ENCODE results near the gene FOXN3. TPM values are rescaled to one million over a fixed set of nuclear protein-coding genes. Genes with fewer than 3 reads are reported as not detected.

Gene FOXN3
- polyA plus RNA-seq, 1 donor (not counting 4 experiments of a cell fraction or from before 2014, with no cell fraction given): 10.2 TPM

DNA sequence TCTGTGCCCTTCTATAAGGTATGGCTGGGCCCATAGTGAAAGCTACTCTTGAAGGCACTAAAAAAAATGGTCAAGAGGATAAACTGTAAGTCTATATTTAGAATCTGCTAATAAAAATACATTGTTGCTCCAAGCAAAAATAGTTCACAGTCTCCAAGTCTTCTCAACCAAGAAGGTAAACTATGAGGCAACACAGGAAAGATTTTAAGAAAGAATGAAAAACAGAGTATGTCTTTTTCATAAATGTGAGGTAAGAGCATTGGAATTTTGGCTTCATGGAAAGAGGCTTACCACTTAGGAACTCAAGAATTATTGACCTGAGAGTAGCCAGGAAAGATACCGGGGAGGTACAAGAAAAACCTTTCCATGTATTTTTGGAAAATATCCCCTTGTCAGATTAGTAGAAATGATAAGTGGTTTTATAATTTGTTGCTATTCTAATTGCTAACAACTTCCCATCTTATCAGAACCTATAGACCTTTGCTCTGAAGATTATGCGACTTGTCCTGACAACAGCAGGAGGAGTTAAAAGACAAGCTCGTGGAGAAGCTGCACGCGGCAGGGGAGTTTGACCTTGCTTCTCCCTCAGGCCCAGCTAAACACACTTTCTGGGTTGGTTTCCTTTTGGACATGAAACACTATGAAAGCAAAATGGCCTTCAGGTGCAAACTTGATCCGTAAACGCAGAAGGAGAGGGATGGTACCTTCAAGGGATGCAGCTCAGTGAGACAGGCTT, 238.1 kb downstream of the FOXN3 start:
- H2AFZ ChIP-seq (ENCODE audit: control insufficient read depth, low read length): no peak overlapping the region
- no peak for FAIRE-seq
- TF ChIP-seq, protein P1, sequence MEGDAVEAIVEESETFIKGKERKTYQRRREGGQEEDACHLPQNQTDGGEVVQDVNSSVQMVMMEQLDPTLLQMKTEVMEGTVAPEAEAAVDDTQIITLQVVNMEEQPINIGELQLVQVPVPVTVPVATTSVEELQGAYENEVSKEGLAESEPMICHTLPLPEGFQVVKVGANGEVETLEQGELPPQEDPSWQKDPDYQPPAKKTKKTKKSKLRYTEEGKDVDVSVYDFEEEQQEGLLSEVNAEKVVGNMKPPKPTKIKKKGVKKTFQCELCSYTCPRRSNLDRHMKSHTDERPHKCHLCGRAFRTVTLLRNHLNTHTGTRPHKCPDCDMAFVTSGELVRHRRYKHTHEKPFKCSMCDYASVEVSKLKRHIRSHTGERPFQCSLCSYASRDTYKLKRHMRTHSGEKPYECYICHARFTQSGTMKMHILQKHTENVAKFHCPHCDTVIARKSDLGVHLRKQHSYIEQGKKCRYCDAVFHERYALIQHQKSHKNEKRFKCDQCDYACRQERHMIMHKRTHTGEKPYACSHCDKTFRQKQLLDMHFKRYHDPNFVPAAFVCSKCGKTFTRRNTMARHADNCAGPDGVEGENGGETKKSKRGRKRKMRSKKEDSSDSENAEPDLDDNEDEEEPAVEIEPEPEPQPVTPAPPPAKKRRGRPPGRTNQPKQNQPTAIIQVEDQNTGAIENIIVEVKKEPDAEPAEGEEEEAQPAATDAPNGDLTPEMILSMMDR (optimal IDR thresholded peaks at IDR 0.05 in 1 of 3, IDR thresholded peaks at IDR 0.05 in 1 of 3, conservative IDR thresholded peaks at IDR 0.05 in 1 of 3; ENCODE audit: extremely low read depth in 1 of 3, insufficient read depth in 2 of 3, low read length in 3 of 3): no peak
- no peak for TF ChIP-seq EZH2 (IDR thresholded peaks at IDR 0.05; ENCODE audit: low read length)

GRCh38 chr14:89178376-89178775, 238.7 kb downstream of the FOXN3 start:
- no peaks in the 10 kb centered on the region for H3K9me1 ChIP-seq (ENCODE audit: control insufficient read depth, extremely low read depth, insufficient read depth, low read length)
- no peak for DNase-seq (ENCODE audit: low read depth, low spot score)
- H3K9me3 ChIP-seq (ENCODE audit: control insufficient read depth, low read depth, low read length): no peaks in the 10 kb centered on the region
- no peaks in the 10 kb centered on the region for H3K4me1 ChIP-seq (ENCODE audit: control insufficient read depth, extremely low read depth, insufficient read depth, low read length)
- no peak overlapping the region for H3K27ac ChIP-seq (ENCODE audit: control insufficient read depth, insufficient read depth, low read length)
- H3K9ac ChIP-seq (ENCODE audit: control insufficient read depth, extremely low read depth, insufficient read depth, low read length): no peak overlapping the region
- TF ChIP-seq, protein P1 (optimal IDR thresholded peaks at IDR 0.05 in 1 of 3, IDR thresholded peaks at IDR 0.05 in 1 of 3, conservative IDR thresholded peaks at IDR 0.05 in 1 of 3; ENCODE audit: extremely low read depth in 1 of 3, insufficient read depth in 2 of 3, low read length in 3 of 3): no peak
- no peak for TF ChIP-seq EZH2 (IDR thresholded peaks at IDR 0.05; ENCODE audit: low read length)
- H3K27me3 ChIP-seq (ENCODE audit: control insufficient read depth, extremely low read depth, insufficient read depth, low read length): no peaks in the 10 kb centered on the region
- H3K79me2 ChIP-seq (ENCODE audit: control insufficient read depth, insufficient read depth, low read length): no peaks in the 10 kb centered on the region
- H3K4me3 ChIP-seq (ENCODE audit: control insufficient read depth in 2 of 3, extremely low read depth in 1 of 3, insufficient read depth in 2 of 3, low read depth in 1 of 3, low read length in 3 of 3): no peak overlapping the region
- dilution Hi-C loops (cut with MboI; ENCODE audit: extremely low pct_ligation_motif_present, low sequenced_read_pairs): no loop called here
- H3K4me2 ChIP-seq (ENCODE audit: control insufficient read depth, extremely low read depth, insufficient read depth, low read depth, low read length): no peak overlapping the region
- no peaks in the 10 kb centered on the region for H4K20me1 ChIP-seq (ENCODE audit: control insufficient read depth, extremely low read depth, insufficient read depth, low read length)
- no peak overlapping the region for H2AFZ ChIP-seq (ENCODE audit: control insufficient read depth, low read length)
- H3K36me3 ChIP-seq (ENCODE audit: control insufficient read depth in 2 of 2, extremely low read depth in 1 of 2, insufficient read depth in 2 of 2, low read length in 2 of 2): no peaks in the 10 kb centered on the region
- no peak for FAIRE-seq

More for the DNA sequence above, 238.1 kb downstream of the FOXN3 start:
- DNase-seq (ENCODE audit: low read depth, low spot score): no peak
- Histone ChIP-seq H4K20me1 (ENCODE audit: control insufficient read depth, extremely low read depth, insufficient read depth, low read length) (no peaks in the 10 kb centered on the region), H3K4me2 (ENCODE audit: control insufficient read depth, extremely low read depth, insufficient read depth, low read depth, low read length) (no peak overlapping the region), H3K9me1 (ENCODE audit: control insufficient read depth, extremely low read depth, insufficient read depth, low read length) (no peaks in the 10 kb centered on the region), H3K4me1 (ENCODE audit: control insufficient read depth, extremely low read depth, insufficient read depth, low read length) (no peaks in the 10 kb centered on the region), H3K36me3 (ENCODE audit: control insufficient read depth in 2 of 2, extremely low read depth in 1 of 2, insufficient read depth in 2 of 2, low read length in 2 of 2) (no peaks in the 10 kb centered on the region), H3K4me3 (ENCODE audit: control insufficient read depth in 2 of 3, extremely low read depth in 1 of 3, insufficient read depth in 2 of 3, low read depth in 1 of 3, low read length in 3 of 3) (no peak overlapping the region), H3K9me3 (ENCODE audit: control insufficient read depth, low read depth, low read length) (no peaks in the 10 kb centered on the region), H3K79me2 (ENCODE audit: control insufficient read depth, insufficient read depth, low read length) (no peaks in the 10 kb centered on the region), H3K27me3 (ENCODE audit: control insufficient read depth, extremely low read depth, insufficient read depth, low read length) (no peaks in the 10 kb centered on the region), H3K9ac (ENCODE audit: control insufficient read depth, extremely low read depth, insufficient read depth, low read length) (no peak overlapping the region), H3K27ac (ENCODE audit: control insufficient read depth, insufficient read depth, low read length) (no peak overlapping the region)
- dilution Hi-C loops (cut with MboI; ENCODE audit: extremely low pct_ligation_motif_present, low sequenced_read_pairs): no loop called here
